NCI-H2196 (cell line): ENCODE data around the gene MYO7A.

Experiments
- DNase-seq: peaks from one replicate; lab custom pipeline; 2025; ENCODE audit not compliant: unreplicated experiment; lab: John Stamatoyannopoulos, UW

Gene MYO7A

GRCh38 chr11:77126156-77126775, 1.8 kb upstream of the MYO7A start:
- no peak for DNase-seq

DNA sequence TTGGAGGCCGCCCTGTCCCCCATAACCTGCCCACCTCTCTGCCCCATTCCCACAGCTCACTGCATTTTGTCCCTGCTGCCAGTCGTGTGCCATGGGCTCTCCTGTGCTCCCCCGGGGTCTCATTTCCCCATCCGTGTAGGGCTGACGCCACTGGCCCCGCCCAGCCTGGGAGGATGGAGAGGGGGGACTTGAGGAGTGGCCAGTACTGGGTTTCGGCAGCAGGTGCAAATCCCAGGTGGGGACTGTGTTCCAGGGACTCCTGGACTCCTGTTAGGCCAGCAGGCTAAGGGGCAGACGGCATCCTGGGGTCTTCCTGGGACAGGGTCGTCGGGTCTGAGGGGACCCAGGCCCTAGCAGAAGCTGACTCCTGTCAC, 1.2 kb upstream of the MYO7A start:
- no peak for DNase-seq

- peak; percentile 47 for DNase-seq
These were observed 673 bp upstream of the MYO7A start for GRCh38 chr11:77127235-77127911.

DNA sequence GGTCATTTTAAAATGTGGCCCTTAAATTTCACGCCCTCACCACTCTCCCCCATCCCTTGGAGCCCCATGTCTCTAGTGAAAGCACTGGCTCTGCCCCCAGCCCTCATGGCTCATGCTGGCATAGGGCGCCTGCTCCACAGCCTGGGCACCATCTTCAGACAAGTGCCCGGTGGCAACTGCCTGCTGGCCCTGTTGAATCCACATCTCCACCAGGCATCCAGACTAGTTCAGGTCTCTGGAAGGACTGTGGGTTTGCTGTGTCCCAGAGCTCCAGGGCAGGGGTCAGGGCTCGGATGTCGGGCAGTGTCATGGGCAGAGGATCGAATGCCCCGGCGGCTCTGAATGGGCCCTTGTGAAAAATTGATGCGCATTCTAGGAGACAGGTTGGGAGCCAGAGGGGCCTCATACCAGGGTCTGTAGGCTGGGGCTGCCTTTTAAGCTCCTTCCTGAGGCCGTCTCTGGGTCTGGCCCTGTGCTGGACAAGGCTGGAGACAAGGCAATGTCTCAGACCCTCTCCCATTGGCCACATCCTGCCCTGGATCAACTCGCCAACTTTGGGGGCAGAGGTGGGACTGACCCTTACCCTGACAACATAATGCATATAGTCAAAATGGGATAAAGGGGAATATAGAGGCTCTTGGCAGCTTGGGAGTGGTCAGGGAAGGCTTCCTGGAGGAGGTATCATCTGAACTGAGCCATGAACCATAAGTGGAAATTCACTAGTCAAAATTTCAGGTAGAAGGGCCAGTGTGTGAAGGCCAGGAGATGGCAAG, 1.2 kb downstream of the MYO7A start:
- no peak for DNase-seq

DNA sequence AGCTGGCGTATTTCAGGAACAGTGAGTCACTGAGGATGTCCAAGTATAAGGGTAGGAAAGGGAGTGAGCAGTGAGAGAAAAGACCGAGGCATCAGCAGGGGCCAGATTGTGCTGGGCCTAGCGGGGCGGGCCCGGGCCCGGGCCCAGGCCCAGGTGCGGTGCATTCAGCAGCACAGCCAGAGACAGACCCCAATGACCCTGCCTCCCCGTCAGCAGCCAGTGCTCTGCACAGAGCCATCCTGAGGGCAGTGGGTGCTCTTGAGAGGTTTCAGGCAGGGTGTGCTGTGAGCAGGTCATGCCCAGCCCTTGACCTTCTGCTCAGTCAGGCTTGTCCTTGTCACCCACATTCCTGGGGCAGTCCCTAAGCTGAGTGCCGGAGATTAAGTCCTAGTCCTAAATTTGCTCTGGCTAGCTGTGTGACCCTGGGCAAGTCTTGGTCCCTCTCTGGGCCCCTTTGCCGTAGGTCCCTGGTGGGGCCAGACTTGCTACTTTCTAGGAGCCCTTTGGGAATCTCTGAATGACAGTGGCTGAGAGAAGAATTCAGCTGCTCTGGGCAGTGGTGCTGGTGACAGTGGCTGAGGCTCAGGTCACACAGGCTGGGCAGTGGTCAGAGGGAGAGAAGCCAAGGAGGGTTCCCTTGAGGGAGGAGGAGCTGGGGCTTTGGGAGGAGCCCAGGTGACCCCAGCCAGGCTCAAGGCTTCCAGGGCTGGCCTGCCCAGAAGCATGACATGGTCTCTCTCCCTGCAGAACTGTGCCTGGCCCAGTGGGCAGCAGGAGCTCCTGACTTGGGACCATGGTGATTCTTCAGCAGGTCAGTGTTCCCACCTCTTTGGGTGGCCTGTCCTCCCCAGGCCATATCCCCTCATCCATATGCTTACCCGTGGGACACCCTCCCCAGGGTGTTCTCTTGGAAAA, 2.1 kb downstream of the MYO7A start:
- no peak for DNase-seq

DNA sequence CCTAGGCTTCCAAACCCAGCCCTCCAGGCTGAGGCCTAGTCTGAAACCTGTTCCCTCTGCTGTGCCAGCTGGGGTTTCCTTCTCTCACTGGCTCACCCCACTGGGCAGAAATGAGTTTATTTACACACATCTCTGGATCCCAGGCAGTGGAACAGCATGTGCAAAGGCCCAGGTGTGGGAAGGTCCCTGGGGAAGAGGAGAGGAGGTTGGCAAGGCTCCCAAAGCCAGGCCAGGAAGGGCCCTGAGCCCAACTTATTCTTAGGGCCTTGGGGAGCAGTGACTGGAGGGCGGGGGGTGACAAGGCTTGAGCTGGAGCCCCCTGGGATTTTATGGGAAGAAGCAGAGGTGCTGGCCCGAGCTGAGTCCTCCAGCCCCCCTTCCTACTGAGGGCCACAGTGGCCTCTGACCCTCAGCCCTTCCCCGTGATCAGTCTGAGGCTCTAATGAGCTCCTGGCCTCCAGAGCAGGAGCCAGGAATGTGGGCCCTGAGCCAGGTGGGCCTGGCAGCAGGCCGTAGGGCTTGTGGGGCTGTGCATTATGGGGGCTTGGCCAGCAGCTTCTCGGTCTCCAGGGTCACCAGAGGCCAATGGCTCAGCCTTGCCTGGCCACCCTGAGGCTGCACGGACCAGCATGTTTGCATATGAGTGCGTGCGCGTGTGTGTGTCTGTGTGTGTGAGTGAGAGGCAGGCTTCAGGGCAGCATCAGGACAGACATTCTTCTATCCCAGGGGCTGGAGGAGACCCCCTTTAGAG, 2.9 kb downstream of the MYO7A start:
- DNase-seq: peak; percentile 49

DNA sequence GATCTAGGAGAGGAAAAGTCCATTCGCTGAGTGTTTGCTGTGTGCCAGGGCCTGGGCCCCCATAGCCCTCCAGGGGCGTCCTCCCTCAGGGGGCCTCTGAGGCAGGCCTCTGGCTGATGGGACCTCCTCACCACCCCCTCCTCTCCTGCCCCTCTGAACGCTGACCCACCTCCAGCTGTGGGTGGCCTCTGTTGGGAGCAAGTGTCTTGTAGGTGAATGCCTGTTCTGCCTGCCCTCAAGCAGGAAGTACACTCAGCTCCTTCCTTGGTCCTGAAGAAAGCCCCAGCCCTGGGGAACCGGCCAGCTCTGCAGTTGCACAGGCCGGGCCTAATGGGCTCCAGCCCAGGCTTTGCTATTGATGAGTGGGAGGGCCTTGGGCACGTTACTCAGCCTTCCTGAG, 3.5 kb downstream of the MYO7A start:
- DNase-seq: no peak

DNA sequence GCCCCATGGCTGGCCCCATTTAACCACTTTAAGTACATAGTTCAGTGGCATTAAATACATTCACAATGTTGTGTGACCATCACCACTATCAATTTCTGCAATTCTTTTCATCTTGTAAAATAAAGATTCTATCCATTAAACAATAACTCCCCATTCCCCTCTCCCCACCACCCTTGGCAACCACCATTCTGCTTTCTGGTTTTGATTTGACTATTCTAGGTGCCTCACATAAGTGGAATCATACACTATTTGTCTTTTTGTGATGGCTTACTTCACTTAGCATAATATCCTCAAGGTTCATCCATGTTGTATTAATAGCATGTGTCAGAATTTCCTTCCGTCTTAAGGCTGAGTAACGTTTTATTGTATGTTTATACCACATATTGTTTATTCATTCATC, 7.0 kb downstream of the MYO7A start:
- no peak for DNase-seq

DNA sequence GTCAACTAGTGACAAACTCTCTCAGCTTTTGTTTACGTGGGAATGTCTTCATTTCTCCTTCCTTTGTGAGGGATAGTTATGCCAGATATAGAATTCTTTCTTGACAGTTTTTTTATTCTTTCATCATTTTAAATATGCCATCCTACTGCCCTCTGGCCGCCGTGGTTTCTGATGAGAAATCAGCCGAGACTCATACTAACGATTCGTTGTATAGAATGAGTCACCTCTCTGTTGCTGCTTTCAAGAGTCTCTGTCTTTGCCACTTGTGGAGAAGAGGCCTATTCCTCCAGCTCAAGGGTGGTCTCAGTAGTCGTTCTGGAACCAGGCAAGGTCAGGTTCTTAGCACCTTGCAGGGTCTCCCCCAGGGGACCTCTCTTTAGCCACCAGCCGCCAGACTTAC, 8.0 kb downstream of the MYO7A start:
- DNase-seq: no peak

GRCh38 chr11:77136784-77137420, 8.9 kb downstream of the MYO7A start:
- DNase-seq: no peak

DNA sequence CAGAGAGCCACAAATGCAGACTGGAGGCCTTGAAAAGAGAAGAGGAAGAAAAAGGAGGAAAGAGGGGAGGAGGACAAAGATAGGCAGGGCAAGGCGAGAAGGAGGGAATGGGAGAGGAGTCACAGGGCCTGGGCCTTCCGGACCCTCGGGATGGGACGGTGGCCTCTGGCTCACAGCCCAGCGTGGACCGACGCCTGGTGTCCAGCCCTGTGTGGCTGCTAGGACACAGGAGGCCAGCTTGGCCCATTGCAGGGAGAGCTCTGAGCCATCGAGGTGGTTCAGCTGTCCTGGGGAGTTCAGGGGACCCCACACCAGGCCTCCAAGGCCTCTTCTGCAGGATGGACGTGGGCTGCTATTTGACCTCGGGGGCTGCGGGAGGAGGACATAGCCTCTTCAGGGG, 9.4 kb downstream of the MYO7A start:
- no peak for DNase-seq

DNA sequence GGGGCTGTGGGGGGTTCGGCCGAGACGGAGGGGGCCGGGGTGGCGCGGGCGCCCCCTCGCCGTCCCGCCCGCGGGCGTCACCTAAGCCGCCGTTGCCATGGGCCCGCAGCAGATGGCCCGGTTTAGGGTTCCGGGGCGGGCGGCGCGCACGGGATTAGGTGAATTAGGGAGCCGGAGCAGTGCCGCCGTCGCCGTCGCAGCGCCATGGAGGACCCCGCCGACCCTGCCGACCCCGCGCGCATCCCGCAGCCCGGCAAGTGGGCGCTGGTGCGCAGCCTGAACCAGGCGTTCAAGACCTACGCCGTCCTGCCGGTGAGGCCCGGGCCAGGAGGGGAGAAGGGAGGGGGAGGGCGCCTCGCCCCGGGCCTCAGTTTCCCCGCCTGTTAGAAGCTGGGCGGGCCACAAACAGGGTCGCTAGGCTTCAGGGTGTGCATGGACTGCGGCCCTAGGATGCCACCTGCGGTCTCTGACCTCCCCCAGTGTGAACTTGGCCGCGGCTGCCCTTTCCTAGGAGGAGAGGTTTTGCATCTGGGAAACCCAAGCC, 10.1 kb downstream of the MYO7A start:
- DNase-seq: no peak

GRCh38 chr11:77139201-77139600, 11.2 kb downstream of the MYO7A start:
- DNase-seq: no peak

DNA sequence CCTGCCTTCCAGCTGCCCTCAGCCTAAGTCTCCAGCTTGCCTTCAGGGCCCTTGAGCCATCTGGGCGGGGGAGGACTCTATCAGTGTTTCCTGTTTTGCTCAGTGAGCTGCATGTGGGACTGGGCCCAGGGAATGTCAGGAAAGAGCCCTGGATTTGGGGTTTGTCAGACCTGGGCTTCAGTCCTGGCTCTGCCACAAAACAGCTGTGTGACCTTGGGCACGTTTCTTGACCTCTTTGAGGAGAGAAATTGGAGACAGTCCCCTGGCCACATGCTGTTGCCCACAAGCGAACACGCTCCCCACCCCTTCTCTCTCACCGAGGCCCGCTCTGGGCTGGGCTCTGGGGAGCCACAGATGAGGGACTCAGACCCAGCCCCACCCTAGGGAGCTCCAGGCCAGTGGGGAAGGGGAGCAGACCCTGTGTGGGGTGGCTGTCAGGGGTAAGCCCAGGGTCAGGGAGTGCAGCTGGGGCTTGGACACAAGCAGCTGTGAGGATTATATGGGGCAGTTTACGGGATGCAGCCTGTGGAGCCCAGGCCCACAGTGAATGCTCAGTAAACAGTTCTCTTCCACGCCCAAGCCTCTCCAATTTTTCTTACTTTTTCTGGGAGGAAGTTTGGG, 12.3 kb downstream of the MYO7A start:
- no peak for DNase-seq

- peak; percentile 64 for DNase-seq
These were observed 13.0 kb downstream of the MYO7A start for GRCh38 chr11:77141034-77141433.

GRCh38 chr11:77141475-77141874, 13.4 kb downstream of the MYO7A start:
- no peak for DNase-seq

- no peak for DNase-seq
These were observed 14.3 kb downstream of the MYO7A start for GRCh38 chr11:77142091-77142975.

DNA sequence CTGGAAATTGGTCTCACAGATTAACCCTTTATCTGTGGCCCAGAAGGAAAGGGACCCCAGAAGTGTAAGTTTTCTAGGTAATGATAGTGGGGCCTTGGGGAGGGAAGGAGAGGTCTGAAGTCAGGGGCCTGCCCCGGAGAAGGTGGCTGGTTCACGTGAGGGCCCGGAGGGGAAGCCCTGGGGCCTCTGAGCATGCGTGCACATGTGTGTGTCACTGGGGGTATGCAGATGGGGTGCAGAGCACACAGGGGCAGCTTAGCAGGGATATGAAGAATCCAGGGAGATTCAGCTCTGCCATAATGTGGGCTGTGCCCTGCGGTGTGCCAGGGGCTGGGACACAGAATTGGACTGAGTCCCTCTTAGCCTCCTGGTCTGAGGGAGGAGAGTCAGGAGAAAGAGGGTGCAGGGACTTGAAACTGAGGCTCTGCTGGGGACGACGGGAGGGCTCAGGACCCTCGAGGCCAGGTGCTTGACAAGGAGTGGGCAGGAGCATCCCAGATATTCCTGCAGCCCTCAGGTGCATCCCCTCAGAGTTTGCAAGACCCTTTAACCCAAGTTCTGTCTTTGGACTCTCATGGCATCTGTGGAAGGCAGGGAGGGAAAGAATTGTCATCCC, 15.5 kb downstream of the MYO7A start:
- no peak for DNase-seq
